ENCODE data around the gene SASS6.

GRCh38 chr1:100037927-100038659, 94.6 kb downstream of the SASS6 start:
- TF ChIP-seq CTCF (IDR thresholded peaks at IDR 0.05) (no peak), POLR2A (IDR thresholded peaks at IDR 0.05) (peak; percentile 93)

Data from right lobe of liver (tissue), 4 donors.